BLaER1 (cell line): ENCODE results near the gene EXOSC7.

Experiments
- H3K27ac ChIP-seq: shearing (Covaris generic); formaldehyde crosslinking; 2 replicates; pipeline ENCODE4 v1.8.1; 2022
- H3K27me3 ChIP-seq: shearing (Covaris generic); formaldehyde crosslinking; 2 replicates; pipeline ENCODE4 v1.8.1; 2022
- H3K36me3 ChIP-seq: shearing (Covaris generic); formaldehyde crosslinking; 2 replicates; pipeline ENCODE4 v1.8.1; 2022
- H3K4me1 ChIP-seq: shearing (Covaris generic); formaldehyde crosslinking; 2 replicates; pipeline ENCODE4 v1.8.1; 2022
- H3K4me2 ChIP-seq: shearing (Covaris generic); formaldehyde crosslinking; 2 replicates; pipeline ENCODE4 v1.8.1; 2022
- H3K4me3 ChIP-seq: shearing (Covaris generic); formaldehyde crosslinking; 2 replicates; pipeline ENCODE4 v1.8.1; 2022
- H3K9ac ChIP-seq: shearing (Covaris generic); formaldehyde crosslinking; 2 replicates; pipeline ENCODE4 v1.8.1; 2022
- H3K9me3 ChIP-seq: shearing (Covaris generic); formaldehyde crosslinking; 2 replicates; pipeline ENCODE4 v1.8.1; 2022
- H4K20me1 ChIP-seq: shearing (Covaris generic); formaldehyde crosslinking; 2 replicates; pipeline ENCODE4 v1.8.1; 2022
- Cebpa-rat ChIP-seq: shearing (Covaris generic); IDR thresholded peaks from 2 replicates; pipeline ENCODE4 v1.8.1; 2022

EXOSC7 gene

GRCh38 chr3:44976002-44976815 lies at the start of gene EXOSC7, which contains the start of gene ZDHHC3:
Gene EXOSC7 (plus strand): TSS chr3:44976244. CDS start chr3:44976278, 34 bp downstream.
Gene ZDHHC3 (minus strand): TSS chr3:44976174. CDS start chr3:44959436, 16,738 bp downstream.
- Histone ChIP-seq H3K4me1 (peaks cover 42% of the 10 kb centered on the region), H4K20me1 (peaks cover 65% of the 10 kb centered on the region)
- TF ChIP-seq Cebpa-rat: no peak

GRCh38 chr3:44926921-44927320 lies 49.1 kb upstream of the EXOSC7 start:
- peaks cover 91% of the 10 kb centered on the region for H3K36me3 ChIP-seq
- no peak overlapping the region for H3K27ac ChIP-seq
- H3K4me3 ChIP-seq: no peak overlapping the region
- no peaks in the 10 kb centered on the region for H3K27me3 ChIP-seq
- no peak for TF ChIP-seq Cebpa-rat
- no peaks in the 10 kb centered on the region for H3K9me3 ChIP-seq
- H3K4me1 ChIP-seq: peaks cover 6% of the 10 kb centered on the region; the same call in 1 of the 2 replicates
- no peak overlapping the region for H3K4me2 ChIP-seq
- no peak overlapping the region for H3K9ac ChIP-seq
- no peaks in the 10 kb centered on the region for H4K20me1 ChIP-seq

More at GRCh38 chr3:44976002-44976815, at the start of gene EXOSC7, which contains the start of gene ZDHHC3:
- no peaks in the 10 kb centered on the region for H3K27me3 ChIP-seq
- no peaks in the 10 kb centered on the region for H3K9me3 ChIP-seq
- peak within 1 kb of the TSS; percentile 83 for H3K27ac ChIP-seq
- H3K36me3 ChIP-seq: peaks cover 30% of the 10 kb centered on the region
- peak within 1 kb of the TSS; percentile 80 for H3K4me3 ChIP-seq
- H3K9ac ChIP-seq: peak within 1 kb of the TSS; percentile 87
- H3K4me2 ChIP-seq: peak within 1 kb of the TSS; percentile 93

- Histone ChIP-seq H4K20me1 (no peaks in the 10 kb centered on the region), H3K4me1 (peaks cover 6% of the 10 kb centered on the region; the same call in 1 of the 2 replicates), H3K27me3 (no peaks in the 10 kb centered on the region), H3K4me3 (no peak overlapping the region), H3K4me2 (no peak overlapping the region), H3K9ac (no peak overlapping the region), H3K36me3 (peaks cover 91% of the 10 kb centered on the region), H3K9me3 (no peaks in the 10 kb centered on the region), H3K27ac (no peak overlapping the region)
- TF ChIP-seq Cebpa-rat: no peak
These were observed 48.7 kb upstream of the EXOSC7 start for GRCh38 chr3:44927371-44927770.

GRCh38 chr3:44929782-44930181 lies 46.3 kb upstream of the EXOSC7 start:
- TF ChIP-seq Cebpa-rat: no peak
- H3K9me3 ChIP-seq: no peaks in the 10 kb centered on the region
- H3K9ac ChIP-seq: no peak overlapping the region
- H3K4me3 ChIP-seq: no peak overlapping the region
- H3K4me1 ChIP-seq: peaks cover 5% of the 10 kb centered on the region; the same call in 1 of the 2 replicates
- H3K4me2 ChIP-seq: no peak overlapping the region
- no peaks in the 10 kb centered on the region for H4K20me1 ChIP-seq
- no peak overlapping the region for H3K27ac ChIP-seq
- H3K36me3 ChIP-seq: peaks cover 100% of the 10 kb centered on the region
- H3K27me3 ChIP-seq: no peaks in the 10 kb centered on the region

GRCh38 chr3:44930911-44931310 lies 45.1 kb upstream of the EXOSC7 start:
- H3K27ac ChIP-seq: no peak overlapping the region
- H4K20me1 ChIP-seq: no peaks in the 10 kb centered on the region
- peaks cover 5% of the 10 kb centered on the region; the same call in 1 of the 2 replicates for H3K4me1 ChIP-seq
- TF ChIP-seq Cebpa-rat: no peak
- peaks cover 99% of the 10 kb centered on the region for H3K36me3 ChIP-seq
- no peak overlapping the region for H3K9ac ChIP-seq
- H3K4me3 ChIP-seq: no peak overlapping the region
- no peaks in the 10 kb centered on the region; the same call in 1 of the 2 replicates for H3K9me3 ChIP-seq
- no peaks in the 10 kb centered on the region for H3K27me3 ChIP-seq
- H3K4me2 ChIP-seq: no peak overlapping the region

- no peaks in the 10 kb centered on the region for H3K27me3 ChIP-seq
- no peak overlapping the region for H3K27ac ChIP-seq
- H3K9me3 ChIP-seq: no peaks in the 10 kb centered on the region; the same call in 1 of the 2 replicates
- no peak overlapping the region for H3K9ac ChIP-seq
- H4K20me1 ChIP-seq: no peaks in the 10 kb centered on the region
- no peak overlapping the region for H3K4me2 ChIP-seq
- no peak for TF ChIP-seq Cebpa-rat
- H3K36me3 ChIP-seq: peaks cover 99% of the 10 kb centered on the region
- no peak overlapping the region for H3K4me3 ChIP-seq
- peaks cover 5% of the 10 kb centered on the region; the same call in 1 of the 2 replicates for H3K4me1 ChIP-seq
These were observed 44.3 kb upstream of the EXOSC7 start for GRCh38 chr3:44931791-44932190.

GRCh38 chr3:44932271-44932670 lies 43.8 kb upstream of the EXOSC7 start:
- Histone ChIP-seq H4K20me1 (no peaks in the 10 kb centered on the region), H3K27me3 (no peaks in the 10 kb centered on the region), H3K4me1 (peaks cover 5% of the 10 kb centered on the region; the same call in 1 of the 2 replicates), H3K9ac (no peak overlapping the region), H3K36me3 (peaks cover 99% of the 10 kb centered on the region), H3K4me3 (no peak overlapping the region), H3K27ac (no peak overlapping the region), H3K4me2 (no peak overlapping the region), H3K9me3 (no peaks in the 10 kb centered on the region; the same call in 1 of the 2 replicates)
- TF ChIP-seq Cebpa-rat: no peak

- no peaks in the 10 kb centered on the region for H4K20me1 ChIP-seq
- H3K9ac ChIP-seq: no peak overlapping the region
- no peaks in the 10 kb centered on the region; the same call in 1 of the 2 replicates for H3K9me3 ChIP-seq
- H3K4me2 ChIP-seq: peak overlapping the region; percentile 16; the same call in 1 of the 2 replicates
- H3K4me1 ChIP-seq: peaks cover 5% of the 10 kb centered on the region; the same call in 1 of the 2 replicates
- no peak overlapping the region for H3K4me3 ChIP-seq
- H3K27ac ChIP-seq: no peak overlapping the region
- peaks cover 99% of the 10 kb centered on the region for H3K36me3 ChIP-seq
- TF ChIP-seq Cebpa-rat: no peak
- H3K27me3 ChIP-seq: no peaks in the 10 kb centered on the region
These were observed 42.8 kb upstream of the EXOSC7 start for GRCh38 chr3:44932986-44933944.

GRCh38 chr3:44939581-44940036 lies 36.4 kb upstream of the EXOSC7 start:
- H4K20me1 ChIP-seq: peaks cover 15% of the 10 kb centered on the region; the same call in 1 of the 2 replicates
- no peaks in the 10 kb centered on the region; the same call in 1 of the 2 replicates for H3K9me3 ChIP-seq
- no peak overlapping the region for H3K27ac ChIP-seq
- no peak for TF ChIP-seq Cebpa-rat
- no peak overlapping the region for H3K4me2 ChIP-seq
- no peak overlapping the region for H3K9ac ChIP-seq
- 0 out of 2 replicates have a peak, but pooled peaks cover 7% of the 10 kb centered on the region for H3K4me1 ChIP-seq
- H3K36me3 ChIP-seq: peaks cover 99% of the 10 kb centered on the region
- no peak overlapping the region for H3K4me3 ChIP-seq
- no peaks in the 10 kb centered on the region for H3K27me3 ChIP-seq
